ENCODE results near the gene MACROD1.

MACROD1 gene

GRCh38 chr11:64017945-64018224 is 148.0 kb downstream of the MACROD1 start:
- H3K4me3 Mint-ChIP-seq: no peak overlapping the region
- H3K9me3 Mint-ChIP-seq: no peaks in the 10 kb centered on the region
- no peaks in the 10 kb centered on the region for H3K36me3 Mint-ChIP-seq (ENCODE audit: low read depth)
- H3K4me1 Mint-ChIP-seq (ENCODE audit: low read depth): no peaks in the 10 kb centered on the region
- DNase-seq (ENCODE audit: low spot score): no peak
- H3K27me3 Mint-ChIP-seq (ENCODE audit: low read depth): no peaks in the 10 kb centered on the region
- no peak overlapping the region for H3K27ac Mint-ChIP-seq

GRCh38 chr11:64015935-64016845 is 149.7 kb downstream of the MACROD1 start:
- Mint-ChIP-seq H3K27me3 (ENCODE audit: low read depth) (no peaks in the 10 kb centered on the region), H3K36me3 (ENCODE audit: low read depth) (no peaks in the 10 kb centered on the region), H3K27ac (no peak overlapping the region), H3K4me1 (ENCODE audit: low read depth) (no peaks in the 10 kb centered on the region), H3K9me3 (peaks cover 2% of the 10 kb centered on the region), H3K4me3 (no peak overlapping the region)
- DNase-seq (ENCODE audit: low spot score): no peak

GRCh38 chr11:64015510-64015909 is 150.4 kb downstream of the MACROD1 start:
- H3K27me3 Mint-ChIP-seq (ENCODE audit: low read depth): no peaks in the 10 kb centered on the region
- no peak overlapping the region for H3K4me3 Mint-ChIP-seq

GRCh38 chr11:64014356-64014755 is 151.6 kb downstream of the MACROD1 start:
- DNase-seq (ENCODE audit: low spot score): no peak
- Mint-ChIP-seq H3K4me3 (no peak overlapping the region), H3K27me3 (ENCODE audit: low read depth) (peaks cover 2% of the 10 kb centered on the region), H3K27ac (no peak overlapping the region), H3K4me1 (ENCODE audit: low read depth) (no peaks in the 10 kb centered on the region), H3K36me3 (ENCODE audit: low read depth) (no peaks in the 10 kb centered on the region), H3K9me3 (peaks cover 15% of the 10 kb centered on the region)

More at GRCh38 chr11:64015510-64015909, 150.4 kb downstream of the MACROD1 start:
- no peak for DNase-seq (ENCODE audit: low spot score)
- H3K4me1 Mint-ChIP-seq (ENCODE audit: low read depth): no peaks in the 10 kb centered on the region
- no peaks in the 10 kb centered on the region for H3K36me3 Mint-ChIP-seq (ENCODE audit: low read depth)
- H3K9me3 Mint-ChIP-seq: peaks cover 9% of the 10 kb centered on the region
- H3K27ac Mint-ChIP-seq: no peak overlapping the region

GRCh38 chr11:64013141-64013896 is 152.6 kb downstream of the MACROD1 start:
- Mint-ChIP-seq H3K36me3 (ENCODE audit: low read depth) (no peaks in the 10 kb centered on the region), H3K4me3 (no peak overlapping the region), H3K27me3 (ENCODE audit: low read depth) (peaks cover 4% of the 10 kb centered on the region), H3K9me3 (peaks cover 15% of the 10 kb centered on the region), H3K4me1 (ENCODE audit: low read depth) (no peaks in the 10 kb centered on the region), H3K27ac (no peak overlapping the region)
- no peak for DNase-seq (ENCODE audit: low spot score)

GRCh38 chr11:64011371-64011770 is 154.5 kb downstream of the MACROD1 start:
- H3K4me1 Mint-ChIP-seq (ENCODE audit: low read depth): peaks cover 6% of the 10 kb centered on the region
- peaks cover 23% of the 10 kb centered on the region for H3K27me3 Mint-ChIP-seq (ENCODE audit: low read depth)
- H3K36me3 Mint-ChIP-seq (ENCODE audit: low read depth): no peaks in the 10 kb centered on the region
- no peak overlapping the region for H3K27ac Mint-ChIP-seq
- H3K4me3 Mint-ChIP-seq: no peak overlapping the region
- DNase-seq (ENCODE audit: low spot score): no peak
- peaks cover 15% of the 10 kb centered on the region for H3K9me3 Mint-ChIP-seq

GRCh38 chr11:64010783-64011182 is 155.1 kb downstream of the MACROD1 start:
- Mint-ChIP-seq H3K4me3 (no peak overlapping the region), H3K36me3 (ENCODE audit: low read depth) (no peaks in the 10 kb centered on the region), H3K4me1 (ENCODE audit: low read depth) (peaks cover 6% of the 10 kb centered on the region), H3K27me3 (ENCODE audit: low read depth) (peaks cover 23% of the 10 kb centered on the region), H3K27ac (no peak overlapping the region), H3K9me3 (peaks cover 15% of the 10 kb centered on the region)
- no peak for DNase-seq (ENCODE audit: low spot score)

- Mint-ChIP-seq H3K27me3 (ENCODE audit: low read depth) (peaks cover 25% of the 10 kb centered on the region), H3K4me3 (no peak overlapping the region), H3K4me1 (ENCODE audit: low read depth) (peaks cover 6% of the 10 kb centered on the region), H3K36me3 (ENCODE audit: low read depth) (no peaks in the 10 kb centered on the region), H3K9me3 (peaks cover 15% of the 10 kb centered on the region), H3K27ac (no peak overlapping the region)
- DNase-seq (ENCODE audit: low spot score): no peak
Observed at GRCh38 chr11:64009710-64010109, 156.2 kb downstream of the MACROD1 start.

GRCh38 chr11:64008914-64009633 is 156.8 kb downstream of the MACROD1 start:
- Mint-ChIP-seq H3K27ac (no peak overlapping the region), H3K36me3 (ENCODE audit: low read depth) (no peaks in the 10 kb centered on the region)

GRCh38 chr11:64008283-64008913 is 157.5 kb downstream of the MACROD1 start:
- Mint-ChIP-seq H3K36me3 (ENCODE audit: low read depth) (no peaks in the 10 kb centered on the region), H3K27ac (no peak overlapping the region), H3K4me3 (no peak overlapping the region), H3K27me3 (ENCODE audit: low read depth) (peaks cover 25% of the 10 kb centered on the region), H3K4me1 (ENCODE audit: low read depth) (peaks cover 6% of the 10 kb centered on the region), H3K9me3 (peaks cover 15% of the 10 kb centered on the region)
- no peak for DNase-seq (ENCODE audit: low spot score)

More at GRCh38 chr11:64008914-64009633, 156.8 kb downstream of the MACROD1 start:
- H3K4me3 Mint-ChIP-seq: no peak overlapping the region
- H3K4me1 Mint-ChIP-seq (ENCODE audit: low read depth): peaks cover 6% of the 10 kb centered on the region
- DNase-seq (ENCODE audit: low spot score): no peak
- peaks cover 25% of the 10 kb centered on the region for H3K27me3 Mint-ChIP-seq (ENCODE audit: low read depth)
- peaks cover 15% of the 10 kb centered on the region for H3K9me3 Mint-ChIP-seq

GRCh38 chr11:64007629-64008282 is 158.2 kb downstream of the MACROD1 start:
- no peak overlapping the region for H3K27ac Mint-ChIP-seq
- H3K4me1 Mint-ChIP-seq (ENCODE audit: low read depth): peaks cover 6% of the 10 kb centered on the region
- H3K9me3 Mint-ChIP-seq: peaks cover 15% of the 10 kb centered on the region
- H3K4me3 Mint-ChIP-seq: no peak overlapping the region
- H3K36me3 Mint-ChIP-seq (ENCODE audit: low read depth): no peaks in the 10 kb centered on the region
- peaks cover 25% of the 10 kb centered on the region for H3K27me3 Mint-ChIP-seq (ENCODE audit: low read depth)
- DNase-seq (ENCODE audit: low spot score): no peak

- Mint-ChIP-seq H3K36me3 (ENCODE audit: low read depth) (no peaks in the 10 kb centered on the region), H3K27me3 (ENCODE audit: low read depth) (peaks cover 25% of the 10 kb centered on the region), H3K9me3 (peaks cover 15% of the 10 kb centered on the region), H3K4me3 (peak overlapping the region; percentile 24), H3K27ac (no peak overlapping the region), H3K4me1 (ENCODE audit: low read depth) (peaks cover 6% of the 10 kb centered on the region)
- DNase-seq (ENCODE audit: low spot score): no peak
Observed at GRCh38 chr11:64007160-64007628, 158.7 kb downstream of the MACROD1 start.

GRCh38 chr11:64006398-64006797 is 159.5 kb downstream of the MACROD1 start:
- Mint-ChIP-seq H3K9me3 (peaks cover 15% of the 10 kb centered on the region), H3K27me3 (ENCODE audit: low read depth) (peaks cover 25% of the 10 kb centered on the region), H3K36me3 (ENCODE audit: low read depth) (peaks cover under 1% of the 10 kb centered on the region), H3K4me1 (ENCODE audit: low read depth) (peaks cover 6% of the 10 kb centered on the region), H3K27ac (no peak overlapping the region), H3K4me3 (no peak overlapping the region)
- DNase-seq (ENCODE audit: low spot score): no peak
